SU-DHL-6 (cell line): Measurements from ENCODE around the gene BCL3.
"Not testable (repeated sequence)": the region's sequence is repeated elsewhere in the genome, so short reads cannot be mapped to it uniquely, and the experiment has no call there.

Experiments
- H2AFZ ChIP-seq: fragments of 200-600 bp; sonication (generic); 2 replicates; pipeline ENCODE4 v1.6.1; 2014; ENCODE audit warnings: low read depth, mild to moderate bottlenecking, moderate library complexity, mixed read lengths, antibody characterized with exemption, low read length; ENCODE audit not compliant: severe bottlenecking
- H3F3A ChIP-seq: fragments of 200-600 bp; shearing (Covaris generic); 2 replicates; pipeline ENCODE4 v1.6.0; 2016; ENCODE audit warnings: antibody characterized with exemption, mild to moderate bottlenecking; ENCODE audit not compliant: insufficient read depth
- H3K27ac ChIP-seq: fragments of 200-600 bp; sonication (generic); 2 replicates; pipeline ENCODE4 v1.5.1; 2016; ENCODE audit warnings: low read depth, mild to moderate bottlenecking, low read length, moderate library complexity, mixed read lengths
- H3K27me3 ChIP-seq: fragments of 200-600 bp; sonication (generic), shearing (Covaris generic); 2 replicates; pipeline ENCODE4 v1.6.0; 2014; ENCODE audit warnings: mild to moderate bottlenecking, low read length
- H3K36me3 ChIP-seq: fragments of 200-600 bp; sonication (generic); 2 replicates; pipeline ENCODE4 v1.6.1; 2014; ENCODE audit warnings: mild to moderate bottlenecking, low read length, mixed read lengths
- H3K4me2 ChIP-seq: fragments of 300-600, 200-600 bp; shearing (Covaris generic), sonication (generic); 2 replicates; pipeline ENCODE4 v1.6.0; 2014; ENCODE audit warnings: low read length, low read depth, mild to moderate bottlenecking; ENCODE audit not compliant: poor library complexity, severe bottlenecking
- H3K4me3 ChIP-seq: fragments of 200-600 bp; sonication (generic); 2 replicates; pipeline ENCODE4 v1.5.1; 2014; ENCODE audit warnings: antibody characterized with exemption, low read length, mild to moderate bottlenecking, mixed read lengths; ENCODE audit not compliant: insufficient read depth, poor library complexity, severe bottlenecking
- H3K79me2 ChIP-seq: fragments of 200-600 bp; sonication (generic); 2 replicates; pipeline ENCODE4 v1.6.1; 2014; ENCODE audit warnings: mild to moderate bottlenecking, low read length, moderate library complexity; ENCODE audit not compliant: insufficient read depth
- H3K9ac ChIP-seq: fragments of 200-600 bp; sonication (generic); 2 replicates; pipeline ENCODE4 v1.7.0; 2014; ENCODE audit warnings: mild to moderate bottlenecking, low read length
- H3K9me2 ChIP-seq: fragments of 200-600 bp; sonication (generic); replicated peaks from 2 replicates; pipeline ENCODE4 v1.6.1; 2014; ENCODE audit warnings: low read length; ENCODE audit not compliant: insufficient read depth
- H3K9me3 ChIP-seq: fragments of 200-600 bp; sonication (generic); 2 replicates; pipeline ENCODE4 v1.6.1; 2014; ENCODE audit warnings: low read length, mixed read lengths; ENCODE audit not compliant: insufficient read depth
- H4K20me1 ChIP-seq: fragments of 200-600 bp; sonication (generic); 2 replicates; pipeline ENCODE4 v1.6.1; 2014; ENCODE audit warnings: low read depth, mild to moderate bottlenecking, antibody characterized with exemption, low read length, moderate library complexity, mixed read lengths
- CTCF ChIP-seq: fragments of 200-600 bp; sonication (generic); IDR thresholded peaks from one replicate; pipeline ENCODE4 v1.5.1; 2017; ENCODE audit warnings: antibody characterized with exemption, mild to moderate bottlenecking, low read length, moderate library complexity; ENCODE audit not compliant: insufficient read depth, poor library complexity, severe bottlenecking
- EZH2phosphoT487 ChIP-seq: fragments of 200-600 bp; sonication (generic), shearing (Covaris generic); conservative IDR thresholded peaks from 2 replicates; pipeline ENCODE4 v1.6.1; 2018; ENCODE audit warnings: mild to moderate bottlenecking, antibody characterized with exemption, low read length, moderate library complexity, mixed read lengths

The BCL3 gene

GRCh38 chr19:44767295-44768180, 19.0 kb downstream of the BCL3 start:
- Histone ChIP-seq H3K27me3 (no peaks in the 10 kb centered on the region), H3K9ac (no peak overlapping the region), H3K27ac (no peak overlapping the region), H3F3A (0 out of 2 replicates have a peak, but pooled peaks cover 13% of the 10 kb centered on the region), H3K79me2 (no peaks in the 10 kb centered on the region), H3K9me3 (no peaks in the 10 kb centered on the region), H3K4me2 (no peak overlapping the region), H4K20me1 (no peaks in the 10 kb centered on the region), H2AFZ (no peak overlapping the region), H3K4me3 (no peak overlapping the region), H3K9me2 (no peaks in the 10 kb centered on the region), H3K36me3 (no peaks in the 10 kb centered on the region)
- TF ChIP-seq CTCF = no peak
- no peak for TF ChIP-seq EZH2phosphoT487

DNA sequence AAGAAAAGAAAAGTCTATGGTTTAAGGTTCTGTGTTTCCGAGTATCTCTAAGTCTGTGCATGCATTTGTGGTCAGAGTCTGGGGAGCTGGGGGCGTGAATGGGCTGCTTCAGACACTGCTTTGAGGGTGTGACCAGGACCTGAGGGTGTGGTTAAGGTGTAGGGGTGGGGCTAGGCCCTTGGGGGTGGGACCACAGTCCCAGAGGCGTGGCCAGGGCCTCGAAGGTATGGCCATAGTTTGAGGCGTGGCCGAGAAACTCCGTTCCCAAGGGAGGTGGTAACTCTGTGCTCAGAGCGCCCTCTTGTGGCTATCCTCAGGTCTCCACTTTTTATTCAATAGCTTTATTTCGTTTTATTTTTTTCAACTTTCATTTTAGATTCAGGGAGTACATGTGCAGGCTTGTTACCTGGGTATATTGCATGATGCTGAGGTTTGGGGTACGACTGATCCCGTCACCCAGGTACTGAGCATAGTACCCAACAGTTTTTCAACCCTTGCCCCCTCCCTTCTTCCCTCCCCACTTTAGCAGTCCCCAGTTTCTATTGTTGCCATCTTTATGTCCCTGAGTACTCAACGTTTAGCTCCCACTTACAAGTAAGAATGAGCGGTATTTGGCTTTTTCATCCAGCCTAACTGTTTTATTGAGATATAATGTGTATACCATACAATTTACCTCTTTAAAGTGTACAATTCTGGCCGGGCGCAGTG, 22.2 kb downstream of the BCL3 start:
- Histone ChIP-seq H4K20me1 (no peaks in the 10 kb centered on the region), H3K79me2 (no peaks in the 10 kb centered on the region), H2AFZ (peak overlapping the region; percentile 47), H3K9me2 (no peaks in the 10 kb centered on the region), H3K36me3 (no peaks in the 10 kb centered on the region), H3K9me3 (no peaks in the 10 kb centered on the region), H3K27ac (peak overlapping the region; percentile 52), H3K4me2 (peak overlapping the region; percentile 50), H3F3A (0 out of 2 replicates have a peak, but pooled peaks cover 7% of the 10 kb centered on the region), H3K4me3 (no peak overlapping the region), H3K9ac (no peak overlapping the region), H3K27me3 (no peaks in the 10 kb centered on the region)
- TF ChIP-seq CTCF (peak; percentile 57), EZH2phosphoT487 (no peak)

DNA sequence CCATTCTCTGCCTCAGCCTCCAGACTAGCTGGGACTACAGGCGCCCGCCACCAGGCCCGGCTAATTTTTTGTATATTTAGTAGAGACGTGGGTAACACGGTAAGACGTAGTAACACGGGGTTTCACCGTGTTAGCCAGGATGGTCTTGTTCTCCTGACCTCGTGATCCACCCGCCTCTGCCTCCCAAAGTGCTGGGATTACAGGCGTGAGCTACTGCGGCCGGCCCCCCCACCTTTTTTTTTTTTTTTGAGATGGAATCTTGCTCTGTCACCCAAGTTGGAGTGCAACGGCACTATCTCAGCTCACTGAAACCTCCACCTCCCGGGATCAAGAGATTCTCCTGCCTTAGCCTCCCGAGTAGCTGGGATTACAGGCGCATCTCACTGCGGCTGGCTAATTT, 23.6 kb downstream of the BCL3 start:
- not testable (repeated sequence) for H2AFZ ChIP-seq, H3K79me2 ChIP-seq, H3K4me3 ChIP-seq, H3K9me2 ChIP-seq, H3K9me3 ChIP-seq, H3K27me3 ChIP-seq, H3K27ac ChIP-seq, H3K4me2 ChIP-seq, H3K36me3 ChIP-seq, H4K20me1 ChIP-seq, H3F3A ChIP-seq, H3K9ac ChIP-seq

DNA sequence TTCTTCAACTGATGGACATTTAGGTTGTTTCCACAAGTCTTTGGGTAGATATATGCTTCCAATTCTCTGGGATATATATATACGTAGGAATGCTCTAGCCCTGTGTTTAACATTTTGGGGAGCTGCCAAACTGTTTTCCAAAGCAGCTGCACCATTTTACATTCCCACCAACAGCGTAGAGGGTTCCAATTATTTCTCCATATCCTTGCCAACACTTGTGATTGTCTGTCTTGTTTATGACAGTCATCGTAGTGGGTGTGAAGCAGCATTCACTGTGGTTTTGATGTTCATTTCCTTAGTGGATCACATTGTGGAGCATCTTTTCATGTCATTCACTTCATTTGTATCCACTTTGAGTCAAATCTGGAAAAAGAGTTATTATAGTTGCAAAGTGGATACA, 24.5 kb downstream of the BCL3 start:
- no peak overlapping the region for H3K4me2 ChIP-seq
- H2AFZ ChIP-seq = no peak overlapping the region
- 0 out of 2 replicates have a peak, but pooled peaks cover 7% of the 10 kb centered on the region for H3F3A ChIP-seq
- no peaks in the 10 kb centered on the region for H3K9me2 ChIP-seq
- H3K36me3 ChIP-seq = no peaks in the 10 kb centered on the region
- no peaks in the 10 kb centered on the region for H3K27me3 ChIP-seq
- no peaks in the 10 kb centered on the region for H3K9me3 ChIP-seq
- H3K9ac ChIP-seq = no peak overlapping the region
- no peaks in the 10 kb centered on the region for H4K20me1 ChIP-seq
- no peak overlapping the region for H3K4me3 ChIP-seq
- no peak overlapping the region for H3K27ac ChIP-seq
- no peak for TF ChIP-seq EZH2phosphoT487
- no peak for TF ChIP-seq CTCF
- no peaks in the 10 kb centered on the region for H3K79me2 ChIP-seq
